BE2C (cell line): ENCODE data around the gene BIRC7.

Experiments used
- DNase-seq: peaks from one replicate; pipeline ENCODE4 v3.0.0-alpha.2; 2020
- H3K27me3 ChIP-seq: fragments of 250-450 bp; sonication (Bioruptor Pico); 2 replicates; pipeline ENCODE4 v1.5.1; 2020; ENCODE audit warnings: mild to moderate bottlenecking
- H3K36me3 ChIP-seq: fragments of 250-450 bp; sonication (Bioruptor Pico); 2 replicates; pipeline ENCODE4 v1.5.1; 2020; ENCODE audit warnings: mild to moderate bottlenecking
- H3K4me1 ChIP-seq: fragments of 250-450 bp; sonication (Bioruptor Pico); 2 replicates; pipeline ENCODE4 v1.5.1; 2020
- H3K4me3 ChIP-seq: 2 replicates; pipeline ENCODE4 v1.5.1; 2011; ENCODE audit warnings: low read depth, low read length
- H3K9me3 ChIP-seq: fragments of 250-450 bp; sonication (Bioruptor Pico); 2 replicates; pipeline ENCODE4 v1.5.1; 2020
- CTCF ChIP-seq: IDR thresholded peaks from 2 replicates; pipeline ENCODE4 v1.5.1; 2012; ENCODE audit warnings: mild to moderate bottlenecking, low read depth, low read length

The BIRC7 gene

GRCh38 chr20:63194007-63194796 is 41.5 kb upstream of the BIRC7 start:
- Histone ChIP-seq H3K27me3 (no peaks in the 10 kb centered on the region), H3K4me3 (no peak overlapping the region), H3K4me1 (no peaks in the 10 kb centered on the region; the same call in 1 of the 2 replicates), H3K36me3 (peaks cover 20% of the 10 kb centered on the region), H3K9me3 (no peaks in the 10 kb centered on the region)
- no peak for TF ChIP-seq CTCF
- DNase-seq = no peak

DNA sequence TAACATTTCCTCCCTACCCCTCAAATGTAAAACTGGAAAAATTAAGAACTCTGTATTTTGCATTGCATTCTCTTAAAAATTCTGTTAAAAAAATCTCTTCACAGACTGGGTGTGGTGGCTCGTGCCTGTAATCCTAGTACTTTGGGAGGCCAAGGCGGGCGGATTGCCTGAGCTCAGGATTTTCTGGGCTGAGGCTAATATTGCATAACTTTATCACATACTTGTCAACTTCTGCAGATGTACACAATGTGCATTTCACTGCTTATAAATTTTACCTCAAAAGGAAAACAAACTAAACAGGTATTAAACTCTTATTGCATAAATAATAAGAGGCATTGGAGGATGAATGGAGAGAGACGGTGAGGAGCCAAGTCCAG is 40.9 kb upstream of the BIRC7 start:
- no peak for TF ChIP-seq CTCF
- peaks cover 20% of the 10 kb centered on the region for H3K36me3 ChIP-seq
- no peaks in the 10 kb centered on the region; the same call in 1 of the 2 replicates for H3K4me1 ChIP-seq
- H3K4me3 ChIP-seq = no peak overlapping the region
- no peaks in the 10 kb centered on the region for H3K27me3 ChIP-seq
- no peaks in the 10 kb centered on the region for H3K9me3 ChIP-seq
- no peak for DNase-seq

DNA sequence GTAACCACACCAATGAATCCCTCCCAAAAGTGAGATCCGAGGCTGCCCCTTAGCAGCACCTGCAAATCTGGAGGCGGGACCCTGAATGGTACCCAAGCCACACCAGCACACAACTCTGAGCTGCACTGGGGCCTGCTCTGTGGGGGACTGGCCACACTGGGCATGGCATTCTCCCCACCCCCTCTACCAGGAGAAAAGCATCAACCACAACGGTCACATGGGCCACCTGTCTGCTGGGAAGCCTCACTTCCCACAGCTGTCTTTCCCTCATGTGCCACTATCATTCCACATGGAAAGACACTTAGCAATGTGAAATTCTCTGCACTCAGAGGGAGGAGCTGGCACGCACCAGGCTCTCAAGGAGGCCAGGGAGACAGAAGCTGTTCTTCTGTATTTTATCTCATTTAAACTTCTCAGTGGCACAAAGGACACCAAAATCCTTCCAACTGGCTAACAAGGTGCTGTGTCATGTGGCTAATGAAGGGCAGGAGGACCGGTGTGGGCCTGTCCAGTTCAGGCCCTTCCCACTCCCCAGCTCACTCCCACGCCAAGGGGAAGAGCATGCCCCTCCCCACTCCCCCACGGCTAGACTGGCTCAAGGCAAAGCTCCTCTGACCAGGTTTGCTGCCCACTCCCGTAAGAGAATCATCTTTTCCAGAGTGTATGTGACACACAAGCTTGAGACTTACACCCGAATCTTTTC is 38.8 kb upstream of the BIRC7 start:
- peaks cover 35% of the 10 kb centered on the region for H3K36me3 ChIP-seq
- H3K27me3 ChIP-seq = no peaks in the 10 kb centered on the region
- H3K4me3 ChIP-seq = no peak overlapping the region
- no peaks in the 10 kb centered on the region; the same call in 1 of the 2 replicates for H3K4me1 ChIP-seq
- no peaks in the 10 kb centered on the region for H3K9me3 ChIP-seq
- TF ChIP-seq CTCF = no peak
- DNase-seq = no peak

DNA sequence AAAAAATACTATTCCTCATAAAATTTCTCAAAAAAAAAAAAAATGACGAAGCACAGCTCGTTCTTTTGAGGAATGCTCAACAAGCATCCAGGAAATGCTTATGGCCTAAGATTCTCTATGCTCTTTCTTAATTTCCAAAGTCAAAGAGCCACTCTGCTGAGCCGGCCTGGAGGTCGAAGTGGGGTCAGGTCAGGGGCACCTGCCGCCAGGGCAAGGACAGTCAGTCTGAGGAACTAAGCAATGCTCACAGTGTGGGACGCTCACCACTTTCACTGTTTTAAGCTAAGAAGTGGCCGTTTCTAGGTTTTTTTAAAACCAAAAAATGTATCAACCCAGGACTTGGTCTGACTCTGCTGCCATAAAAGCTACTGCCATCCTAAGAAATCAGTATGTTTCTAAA is 37.1 kb upstream of the BIRC7 start:
- H3K4me3 ChIP-seq = no peak overlapping the region
- DNase-seq = no peak
- H3K9me3 ChIP-seq = no peaks in the 10 kb centered on the region
- H3K4me1 ChIP-seq = no peaks in the 10 kb centered on the region; the same call in 1 of the 2 replicates
- TF ChIP-seq CTCF = no peak
- H3K27me3 ChIP-seq = no peaks in the 10 kb centered on the region
- peaks cover 52% of the 10 kb centered on the region for H3K36me3 ChIP-seq

DNA sequence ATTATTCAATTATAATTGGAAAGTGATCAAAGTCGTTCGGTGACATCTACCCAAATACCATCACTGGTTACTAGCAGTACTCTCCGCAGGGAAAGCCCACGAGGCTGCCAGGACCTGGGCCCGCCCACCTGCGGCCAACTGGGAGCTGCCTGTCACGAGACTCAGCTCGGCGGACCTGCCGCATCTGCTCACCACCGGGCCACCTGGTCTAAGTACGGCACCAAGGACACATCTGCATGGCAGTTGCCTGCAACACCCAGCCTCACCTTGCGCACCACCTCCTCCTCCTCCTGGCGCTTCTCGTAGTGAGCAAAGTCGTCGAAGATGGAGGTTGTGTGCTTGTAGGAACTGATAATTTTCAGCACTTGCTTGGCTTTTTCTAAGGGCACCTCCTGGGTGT is 33.7 kb upstream of the BIRC7 start:
- Histone ChIP-seq H3K27me3 (no peaks in the 10 kb centered on the region), H3K36me3 (peaks cover 70% of the 10 kb centered on the region), H3K9me3 (no peaks in the 10 kb centered on the region), H3K4me3 (no peak overlapping the region), H3K4me1 (no peaks in the 10 kb centered on the region)
- DNase-seq = no peak
- TF ChIP-seq CTCF = no peak
